GM13976 (cell line): ENCODE results near the gene AVEN.

ENCODE experiments used
- DNase-seq: peaks from one replicate; pipeline ENCODE4 v3.0.0; 2012; ENCODE audit warnings: low spot score
- CTCF ChIP-seq: IDR thresholded peaks from 2 replicates; pipeline ENCODE4 v1.5.1; 2012; ENCODE audit warnings: borderline replicate concordance, mild to moderate bottlenecking; ENCODE audit not compliant: insufficient read depth; ENCODE audit errors: extremely low read depth, missing control alignments, control extremely low read depth
- in situ Hi-C: fragments of 300-500 bp; cut with MboI; formaldehyde crosslinking; loops from one replicate; pipeline ENCODE4 v1.12.0; 2022; ENCODE audit warnings: low sequenced_read_pairs, mixed read lengths, inconsistent platforms; ENCODE audit not compliant: unreplicated experiment

Gene AVEN

GRCh38 chr15:33968224-33968623, 70.8 kb downstream of the AVEN start, which contains the start of gene CHRM5:
CHRM5 (plus strand) TSS chr15:33968497; CDS start chr15:34062718, 94,221 bp downstream.
- in situ Hi-C loops: no loop called here
- DNase-seq: no peak
- no peak for TF ChIP-seq CTCF

GRCh38 chr15:33964665-33965040, 74.4 kb downstream of the AVEN start:
- no peak for DNase-seq
- TF ChIP-seq CTCF: no peak
- in situ Hi-C loops: no loop called here

- in situ Hi-C loops: no loop called here
- DNase-seq: peak; percentile 53
- TF ChIP-seq CTCF: peak; percentile 63
Measured at GRCh38 chr15:33963831-33964664, 75.0 kb downstream of the AVEN start.

- no peak for DNase-seq
- no peak for TF ChIP-seq CTCF
- in situ Hi-C loops: no loop called here
Measured at GRCh38 chr15:33960549-33960935, 78.5 kb downstream of the AVEN start.

GRCh38 chr15:33959844-33960548, 79.0 kb downstream of the AVEN start:
- DNase-seq: no peak
- in situ Hi-C loops: no loop called here
- no peak for TF ChIP-seq CTCF

- TF ChIP-seq CTCF: no peak
- in situ Hi-C loops: no loop called here
- DNase-seq: no peak
Measured at GRCh38 chr15:33956397-33956796, 82.6 kb downstream of the AVEN start.
